Esophagus squamous epithelium (tissue), 5 donors: ENCODE measurements around the gene FOXJ2. TPM values are rescaled to one million over a fixed set of nuclear protein-coding genes. Genes with fewer than 3 reads are reported as not detected.

Experiments used
- DNase-seq: peaks from one replicate; lab custom pipeline; 2025; lab: John Stamatoyannopoulos, UW
- H3K27ac ChIP-seq, 4 donors: fragments of 200-600 bp; sonication (generic); one replicate each; pipeline ENCODE4 v1.5.1; 2016 to 2019; ENCODE audit warnings: mild to moderate bottlenecking in 1 of 4
- H3K27me3 ChIP-seq, 4 donors: fragments of 200-600 bp; sonication (generic); 1 replicate in 3 of 4; 2 replicates in 1 of 4; pipeline versions ENCODE4 v1.5.1 to v1.6.0; 2017 to 2021; ENCODE audit warnings: antibody characterized with exemption in 1 of 4
- H3K36me3 ChIP-seq, 3 donors: fragments of 200-600 bp; sonication (generic); one replicate each; pipeline ENCODE4 v1.5.1; 2016 to 2019
- H3K4me1 ChIP-seq, 3 donors: fragments of 200-600 bp; sonication (generic); one replicate each; pipeline ENCODE4 v1.5.1; 2017 to 2019
- H3K4me3 ChIP-seq, 4 donors: fragments of 200-600 bp; sonication (generic); 1 replicate in 3 of 4; 2 replicates in 1 of 4; pipeline ENCODE4 v1.5.1; 2016 to 2019; ENCODE audit warnings: mild to moderate bottlenecking in 2 of 4, moderate library complexity in 1 of 4
- H3K9me3 ChIP-seq, 3 donors: fragments of 200-600 bp; sonication (generic); one replicate each; pipeline ENCODE4 v1.5.1; 2016 to 2019
- POLR2A ChIP-seq, 4 donors: fragments of 450-650 bp; IDR thresholded peaks; one replicate each; pipeline ENCODE4 v1.6.1; 2017; ENCODE audit warnings: antibody characterized with exemption in 4 of 4, mild to moderate bottlenecking in 4 of 4, moderate library complexity in 3 of 4
- WGBS, 2 donors: methylation state at CpG; one replicate each; pipeline ENCODE4 v1.1.5; 2018; 5-methylcytosine and 5-hydroxymethylcytosine counted together
- intact Hi-C: fragments of 100-400 bp; cut with DNase I; formaldehyde crosslinking; loops from one replicate; pipeline ENCODE4 v1.15.0; 2022
- total RNA-seq, 4 donors: library from RNA; depleted of rRNA; stranded (reverse); fragments of >200 nt; gene quantifications; one replicate each; pipeline ENCODE4 v1.1.0, GENCODE V29; 2016
- TF ChIP-seq, protein P1 (sequence below), 6 experiments: fragments of 450-650 bp in 4 of 6; fragments of 200-600 bp in 2 of 6; sonication (generic) in 2 of 6; IDR thresholded peaks; one replicate each; pipeline ENCODE4 v1.5.1; 2016 to 2019; ENCODE audit warnings: antibody characterized with exemption in 6 of 6, mild to moderate bottlenecking in 4 of 6, moderate library complexity in 4 of 6
- donor health status: DM: yes; HTN: yes; CAD: no.

FOXJ2 gene
- total RNA-seq, 4 donors from 2014 or later: 5.9 to 11.8 (median 7.7) TPM

DNA sequence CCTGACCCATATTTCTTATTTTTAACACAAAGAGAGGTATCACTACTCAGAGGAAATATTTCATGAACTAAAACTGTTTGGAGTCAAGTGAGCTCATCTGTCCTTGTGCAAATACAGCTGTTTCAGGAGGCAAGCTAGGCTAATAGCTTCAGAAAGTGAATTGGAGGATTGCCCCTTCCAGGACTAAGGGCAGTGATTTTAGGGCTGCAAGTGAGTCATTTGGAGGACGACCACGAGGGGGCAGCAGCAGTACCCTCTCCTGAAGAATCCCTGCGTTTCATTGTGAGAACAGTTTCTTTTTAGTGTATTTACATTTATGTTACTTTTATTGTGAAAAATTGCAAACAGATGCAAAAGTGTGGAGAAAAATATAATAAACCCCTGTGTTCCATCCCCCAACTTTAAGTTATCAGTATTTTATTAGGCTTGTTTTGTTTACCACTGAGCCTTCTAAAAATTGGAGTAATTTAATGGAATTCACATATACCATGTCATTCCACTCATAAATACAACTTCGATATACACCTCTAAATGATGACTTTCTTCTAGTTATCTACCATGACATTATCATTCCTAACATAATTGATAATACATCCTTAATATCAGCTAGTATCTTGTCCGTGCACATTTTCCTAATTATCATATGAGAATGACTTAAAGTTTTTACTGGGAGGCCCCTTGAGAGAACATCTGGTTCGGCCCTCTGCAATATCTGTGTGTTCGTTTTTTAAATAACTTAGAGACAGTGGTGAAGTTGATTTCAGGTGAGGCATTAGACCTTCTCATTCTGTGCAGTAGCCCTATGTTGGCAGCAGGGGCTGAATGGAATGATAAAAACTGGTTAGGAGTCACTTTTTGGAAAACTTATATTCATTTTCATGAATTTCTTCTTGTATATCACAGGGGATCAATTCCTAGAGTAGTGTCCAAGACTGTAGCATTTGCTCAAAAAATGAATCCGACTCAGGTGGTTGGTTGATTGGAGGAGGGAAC is 13.7 kb downstream of the FOXJ2 start:
- Histone ChIP-seq H3K27me3 (no peaks in the 10 kb centered on the region), H3K27ac (no peak overlapping the region), H3K4me3 (no peak overlapping the region), H3K9me3 (no peaks in the 10 kb centered on the region), H3K36me3 (peaks cover 19 to 100% (median 53%) of the 10 kb centered on the region in 3 donors), H3K4me1 (peaks cover 0 to 3% (median 0%) of the 10 kb centered on the region in 3 donors)
- no peak for TF ChIP-seq POLR2A (IDR thresholded peaks at IDR 0.05)
- TF ChIP-seq, protein P1, sequence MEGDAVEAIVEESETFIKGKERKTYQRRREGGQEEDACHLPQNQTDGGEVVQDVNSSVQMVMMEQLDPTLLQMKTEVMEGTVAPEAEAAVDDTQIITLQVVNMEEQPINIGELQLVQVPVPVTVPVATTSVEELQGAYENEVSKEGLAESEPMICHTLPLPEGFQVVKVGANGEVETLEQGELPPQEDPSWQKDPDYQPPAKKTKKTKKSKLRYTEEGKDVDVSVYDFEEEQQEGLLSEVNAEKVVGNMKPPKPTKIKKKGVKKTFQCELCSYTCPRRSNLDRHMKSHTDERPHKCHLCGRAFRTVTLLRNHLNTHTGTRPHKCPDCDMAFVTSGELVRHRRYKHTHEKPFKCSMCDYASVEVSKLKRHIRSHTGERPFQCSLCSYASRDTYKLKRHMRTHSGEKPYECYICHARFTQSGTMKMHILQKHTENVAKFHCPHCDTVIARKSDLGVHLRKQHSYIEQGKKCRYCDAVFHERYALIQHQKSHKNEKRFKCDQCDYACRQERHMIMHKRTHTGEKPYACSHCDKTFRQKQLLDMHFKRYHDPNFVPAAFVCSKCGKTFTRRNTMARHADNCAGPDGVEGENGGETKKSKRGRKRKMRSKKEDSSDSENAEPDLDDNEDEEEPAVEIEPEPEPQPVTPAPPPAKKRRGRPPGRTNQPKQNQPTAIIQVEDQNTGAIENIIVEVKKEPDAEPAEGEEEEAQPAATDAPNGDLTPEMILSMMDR (IDR thresholded peaks at IDR 0.05): peak; percentile 63 to 80 (median 68)
- 44% methylated on average over 8 of the region's 8 CpGs for WGBS, 2 donors
- no peak for DNase-seq
- intact Hi-C loops: no loop called here

DNA sequence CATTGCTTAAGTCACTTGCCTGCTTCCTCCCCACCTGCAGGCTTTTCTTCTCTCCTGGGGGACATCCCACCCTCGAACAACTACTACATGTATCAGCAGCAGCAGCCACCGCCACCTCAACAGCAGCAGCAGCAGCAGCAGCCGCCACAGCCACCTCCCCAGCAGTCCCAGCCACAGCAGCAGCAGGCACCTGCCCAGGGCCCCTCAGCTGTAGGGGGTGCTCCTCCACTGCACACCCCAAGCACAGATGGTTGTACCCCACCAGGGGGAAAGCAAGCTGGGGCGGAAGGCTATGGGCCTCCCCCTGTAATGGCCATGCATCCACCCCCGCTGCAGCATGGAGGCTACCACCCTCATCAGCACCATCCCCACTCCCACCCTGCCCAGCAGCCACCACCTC is 15.3 kb downstream of the FOXJ2 start:
- no peak overlapping the region for H3K27ac ChIP-seq
- H3K4me3 ChIP-seq: no peak overlapping the region
- DNase-seq: no peak
- peaks cover 0 to 3% (median 0%) of the 10 kb centered on the region in 3 donors for H3K4me1 ChIP-seq
- no peaks in the 10 kb centered on the region for H3K27me3 ChIP-seq
- peaks cover 25 to 100% (median 42%) of the 10 kb centered on the region in 3 donors for H3K36me3 ChIP-seq
- TF ChIP-seq, protein P1 (IDR thresholded peaks at IDR 0.05): no peak
- no peak for TF ChIP-seq POLR2A (IDR thresholded peaks at IDR 0.05)
- WGBS, 2 donors: 71 to 83% methylated on average over 1 of the region's 5 CpGs
- intact Hi-C loops: no loop called here
- no peaks in the 10 kb centered on the region for H3K9me3 ChIP-seq

DNA sequence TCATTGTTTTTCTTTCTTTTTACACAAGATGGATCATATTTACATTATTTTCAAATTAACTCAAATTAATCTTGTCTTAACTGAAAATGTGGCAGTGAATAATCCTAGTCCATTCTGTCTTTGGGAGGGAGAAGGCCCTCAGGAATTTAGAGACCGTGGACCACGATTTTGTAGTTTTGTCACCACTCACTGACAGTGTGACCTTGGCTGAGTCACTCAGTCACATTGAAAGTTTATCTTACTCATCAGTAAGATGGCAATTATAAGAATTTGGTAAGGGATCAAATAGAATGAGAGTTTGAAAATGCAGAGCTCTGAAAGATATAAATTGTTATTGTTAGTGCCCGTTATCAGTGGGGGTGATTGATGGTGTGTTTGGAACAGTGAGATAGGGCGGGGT is 16.4 kb downstream of the FOXJ2 start:
- peaks cover 29 to 100% (median 37%) of the 10 kb centered on the region in 3 donors for H3K36me3 ChIP-seq
- H3K4me1 ChIP-seq: peaks cover 0 to 3% (median 0%) of the 10 kb centered on the region in 3 donors
- no peaks in the 10 kb centered on the region for H3K9me3 ChIP-seq
- H3K4me3 ChIP-seq: no peak overlapping the region
- DNase-seq: no peak
- intact Hi-C loops: no loop called here
- H3K27ac ChIP-seq: no peak overlapping the region
- H3K27me3 ChIP-seq: no peaks in the 10 kb centered on the region
- WGBS, 2 donors: 72 to 75% methylated on average over 4 of the region's 4 CpGs
- TF ChIP-seq, protein P1 (IDR thresholded peaks at IDR 0.05): no peak
- TF ChIP-seq POLR2A (IDR thresholded peaks at IDR 0.05): no peak

DNA sequence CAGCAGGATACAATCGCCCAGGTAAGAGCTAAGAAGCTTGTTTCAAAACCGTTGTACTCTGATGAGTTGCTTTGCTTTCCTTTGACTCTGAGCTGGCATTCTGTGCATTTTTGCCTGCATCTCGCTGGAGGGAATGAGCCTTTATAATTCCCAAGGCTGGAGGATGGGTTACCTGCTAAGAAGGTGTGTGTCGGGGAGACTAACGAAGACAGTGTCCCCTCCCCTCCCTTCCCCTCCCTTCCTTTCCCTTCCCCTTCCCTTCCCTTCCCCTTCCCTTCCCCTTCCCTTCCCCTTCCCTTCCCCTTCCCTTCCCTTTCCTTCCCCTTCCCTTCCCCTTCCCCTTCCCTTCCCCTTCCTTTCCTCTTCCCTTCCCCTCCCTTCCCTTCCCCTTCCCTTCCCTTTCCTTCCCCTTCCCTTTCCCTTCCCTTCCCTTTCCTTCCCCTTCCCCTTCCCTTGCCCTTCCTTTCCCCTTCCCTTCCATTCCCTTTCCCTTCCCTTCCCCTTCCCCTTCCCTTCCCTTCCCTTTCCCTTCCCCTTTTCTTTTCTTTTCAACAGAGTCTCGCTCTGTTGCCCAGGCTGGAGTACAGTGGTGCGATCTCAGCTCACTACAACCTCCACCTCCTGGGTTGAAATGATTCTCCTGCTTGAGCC is 18.2 kb downstream of the FOXJ2 start:
- no peak for DNase-seq
- Histone ChIP-seq H3K27ac (no peak overlapping the region), H3K4me3 (no peak overlapping the region), H3K4me1 (peaks cover 0 to 3% (median 0%) of the 10 kb centered on the region in 3 donors), H3K9me3 (no peaks in the 10 kb centered on the region), H3K36me3 (peaks cover 29 to 100% (median 37%) of the 10 kb centered on the region in 3 donors), H3K27me3 (no peaks in the 10 kb centered on the region)
- 83 to 87% methylated on average over 7 of the region's 7 CpGs for WGBS, 2 donors
- TF ChIP-seq, protein P1 (IDR thresholded peaks at IDR 0.05): no peak
- TF ChIP-seq POLR2A (IDR thresholded peaks at IDR 0.05): no peak
- intact Hi-C loops: no loop called here
